Pulmonary artery endothelial cell (primary cell): ENCODE measurements around the gene ANKUB1. TPM values are rescaled to one million over a fixed set of nuclear protein-coding genes. Genes with fewer than 3 reads are reported as not detected.

ENCODE experiments used
- DNase-seq: peaks from one replicate; pipeline ENCODE4 v3.0.0-alpha.2; 2011; ENCODE audit warnings: low read depth, low spot score
- total RNA-seq: library from RNA; depleted of rRNA; stranded (reverse); fragments of >200 nt; gene quantifications from 2 replicates; pipeline ENCODE4 v1.2.3, GENCODE V29; 2014

ANKUB1 gene
- total RNA-seq, 1 donor from 2014 or later = not detected

GRCh38 chr3:149713730-149714654 lies 78.4 kb downstream of the ANKUB1 start:
- DNase-seq = no peak

Other genes starting within 250 kb of the ANKUB1 start
- 111 and 117 TPM in 2 replicates for gene WWTR1, start 134.5 kb downstream of the ANKUB1 start, total RNA-seq
- gene COMMD2, start 40.1 kb downstream of the ANKUB1 start, total RNA-seq = 31.6 and 40.4 TPM in 2 replicates
- gene RNF13, start 20.7 kb upstream of the ANKUB1 start, total RNA-seq = 40.4 and 49.1 TPM in 2 replicates
- 158 and 176 TPM in 2 replicates for gene PFN2, start 178.3 kb upstream of the ANKUB1 start, total RNA-seq